Kidney epithelial cell (primary cell): ENCODE data around the gene NUP210. TPM values are rescaled to one million over a fixed set of nuclear protein-coding genes. Genes with fewer than 3 reads are reported as not detected.

ENCODE experiments used
- DNase-seq: peaks from one replicate; pipeline ENCODE4 v3.0.0-alpha.2; 2010; ENCODE audit warnings: low read depth
- H3K27me3 ChIP-seq: 2 replicates; pipeline ENCODE4 v1.6.0; 2011; ENCODE audit warnings: low read length; ENCODE audit not compliant: control insufficient read depth, insufficient read depth
- H3K36me3 ChIP-seq: 2 replicates; pipeline ENCODE4 v1.5.1; 2011; ENCODE audit warnings: low read length; ENCODE audit not compliant: control insufficient read depth, insufficient read depth
- H3K4me3 ChIP-seq: 2 replicates; pipeline ENCODE4 v1.5.1; 2011; ENCODE audit warnings: low read depth, mild to moderate bottlenecking, control low read depth, low read length
- total RNA-seq: library from RNA; depleted of rRNA; stranded (reverse); fragments of >200 nt; gene quantifications from 2 replicates; pipeline ENCODE4 v1.2.3, GENCODE V29; 2015
- TF ChIP-seq, protein P1 (sequence below): IDR thresholded peaks from 2 replicates; pipeline ENCODE4 v1.5.1; 2011; ENCODE audit warnings: mild to moderate bottlenecking, moderate library complexity, low read length, control low read depth, inconsistent platforms; ENCODE audit not compliant: insufficient read depth, poor library complexity, severe bottlenecking

NUP210 gene
- total RNA-seq, 1 donor from 2014 or later = 36.2 TPM

DNA sequence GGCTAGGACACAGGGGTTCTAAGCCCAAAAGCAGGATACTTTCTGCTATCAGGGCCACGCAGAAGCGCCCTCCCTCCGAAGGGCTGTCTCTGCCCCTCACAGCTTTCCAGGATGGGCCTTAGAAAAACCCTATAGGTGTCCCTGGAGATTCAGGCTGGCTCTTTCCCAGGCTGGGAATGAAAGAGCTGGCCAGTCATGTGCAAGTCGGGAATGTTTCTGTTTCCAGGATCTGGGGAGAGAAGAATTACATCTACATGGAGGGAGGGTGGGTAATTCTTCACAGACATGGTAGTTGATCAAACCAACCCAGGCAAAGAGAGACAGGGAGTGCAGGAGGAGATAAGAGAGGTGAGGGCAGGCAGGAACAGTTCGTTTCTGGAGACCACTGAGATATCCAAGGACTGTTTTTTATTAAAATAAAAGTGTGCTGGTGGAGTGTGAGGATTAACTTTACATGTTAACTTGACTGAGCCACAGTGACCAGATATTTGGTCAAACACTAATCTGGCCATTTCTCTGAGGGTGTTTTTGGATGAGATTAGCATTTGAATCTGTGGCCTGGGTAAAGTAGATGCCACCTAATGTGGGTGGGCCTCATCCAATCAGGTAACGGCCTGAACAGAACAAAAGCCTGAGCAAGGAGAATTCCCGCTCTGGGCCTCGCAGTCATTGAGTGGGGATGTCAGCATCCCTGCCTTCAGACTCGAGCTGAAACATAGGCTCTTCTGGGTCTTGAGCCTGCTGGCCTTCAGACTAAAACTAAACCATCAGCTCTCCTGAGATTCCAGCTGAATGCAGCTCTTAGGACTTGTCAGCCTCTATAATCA is 15.3 kb downstream of the NUP210 start:
- no peak overlapping the region for H3K4me3 ChIP-seq
- DNase-seq = no peak
- H3K36me3 ChIP-seq = no peaks in the 10 kb centered on the region
- TF ChIP-seq, protein P1, sequence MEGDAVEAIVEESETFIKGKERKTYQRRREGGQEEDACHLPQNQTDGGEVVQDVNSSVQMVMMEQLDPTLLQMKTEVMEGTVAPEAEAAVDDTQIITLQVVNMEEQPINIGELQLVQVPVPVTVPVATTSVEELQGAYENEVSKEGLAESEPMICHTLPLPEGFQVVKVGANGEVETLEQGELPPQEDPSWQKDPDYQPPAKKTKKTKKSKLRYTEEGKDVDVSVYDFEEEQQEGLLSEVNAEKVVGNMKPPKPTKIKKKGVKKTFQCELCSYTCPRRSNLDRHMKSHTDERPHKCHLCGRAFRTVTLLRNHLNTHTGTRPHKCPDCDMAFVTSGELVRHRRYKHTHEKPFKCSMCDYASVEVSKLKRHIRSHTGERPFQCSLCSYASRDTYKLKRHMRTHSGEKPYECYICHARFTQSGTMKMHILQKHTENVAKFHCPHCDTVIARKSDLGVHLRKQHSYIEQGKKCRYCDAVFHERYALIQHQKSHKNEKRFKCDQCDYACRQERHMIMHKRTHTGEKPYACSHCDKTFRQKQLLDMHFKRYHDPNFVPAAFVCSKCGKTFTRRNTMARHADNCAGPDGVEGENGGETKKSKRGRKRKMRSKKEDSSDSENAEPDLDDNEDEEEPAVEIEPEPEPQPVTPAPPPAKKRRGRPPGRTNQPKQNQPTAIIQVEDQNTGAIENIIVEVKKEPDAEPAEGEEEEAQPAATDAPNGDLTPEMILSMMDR = no peak
- no peaks in the 10 kb centered on the region for H3K27me3 ChIP-seq

DNA sequence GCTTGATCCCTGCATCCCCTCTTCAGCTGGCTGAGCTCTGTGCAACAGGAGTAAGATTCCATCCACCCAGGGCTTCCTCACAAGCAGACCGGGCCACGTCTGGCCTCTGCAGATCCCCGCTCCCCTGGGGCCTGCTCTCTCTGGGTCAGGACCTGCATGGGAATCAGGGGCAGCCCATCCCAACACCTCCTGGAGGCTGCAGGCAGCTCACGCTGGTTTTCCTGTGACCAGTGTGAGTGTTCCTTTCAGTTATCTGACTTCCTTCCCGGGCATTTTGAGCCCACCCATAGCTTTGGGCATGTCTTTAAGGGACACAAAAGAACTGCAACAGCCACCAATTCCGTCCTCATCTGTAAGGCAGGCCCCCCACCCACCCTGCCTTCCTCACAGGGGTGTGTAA is 16.3 kb downstream of the NUP210 start:
- no peak for DNase-seq
- H3K36me3 ChIP-seq = no peaks in the 10 kb centered on the region
- no peaks in the 10 kb centered on the region for H3K27me3 ChIP-seq
- TF ChIP-seq, protein P1 = no peak
- H3K4me3 ChIP-seq = no peak overlapping the region

DNA sequence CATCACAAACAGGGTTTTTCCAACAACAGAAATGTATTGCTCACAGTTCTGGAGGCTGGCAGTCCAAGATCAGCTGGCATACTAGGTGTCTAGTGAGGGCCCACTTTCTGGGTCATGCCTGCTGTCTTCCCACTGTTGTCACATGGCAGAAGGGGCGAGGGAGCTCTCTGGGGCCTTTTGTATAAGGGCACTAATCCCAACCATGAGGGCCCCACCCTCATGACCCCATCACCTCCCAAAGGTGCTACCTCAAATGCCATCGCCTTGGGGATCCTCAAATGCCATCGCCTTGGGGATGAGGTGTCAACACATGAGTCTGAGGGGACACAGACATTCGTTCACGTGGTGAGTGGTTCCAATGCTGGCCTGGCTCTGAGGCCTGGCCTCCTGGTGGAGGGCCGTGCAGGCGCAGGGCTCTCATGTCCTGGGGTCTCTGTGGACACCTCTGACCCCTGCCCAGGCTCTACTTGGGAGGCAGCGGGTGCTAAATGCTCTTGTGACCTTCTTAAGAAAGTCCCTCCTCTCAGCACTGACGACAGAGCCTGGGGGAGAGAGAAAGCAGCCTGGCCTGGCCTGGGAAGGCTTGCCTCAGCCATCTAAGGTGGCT is 16.8 kb downstream of the NUP210 start:
- TF ChIP-seq, protein P1 = no peak
- no peak overlapping the region for H3K4me3 ChIP-seq
- H3K36me3 ChIP-seq = no peaks in the 10 kb centered on the region
- no peak for DNase-seq
- no peaks in the 10 kb centered on the region for H3K27me3 ChIP-seq

DNA sequence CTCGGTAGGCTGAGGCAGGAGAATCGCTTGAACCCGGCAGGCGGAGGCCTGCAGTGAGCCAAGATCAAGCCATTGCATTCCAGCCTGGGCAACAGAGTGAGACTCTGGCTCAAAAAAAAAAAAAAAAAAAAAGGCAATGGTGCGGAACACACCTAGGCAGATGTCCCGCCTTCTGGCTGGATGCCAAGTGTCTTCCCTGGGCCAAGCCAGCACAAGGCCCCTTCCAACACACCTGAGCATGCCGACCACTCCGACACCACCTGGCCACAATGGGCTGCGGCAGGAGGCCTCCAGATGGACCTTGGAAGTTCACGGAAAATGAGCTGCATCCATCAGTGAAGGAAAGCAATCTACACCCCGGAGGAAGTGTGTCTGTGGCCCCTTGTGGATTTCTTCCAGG is 19.0 kb downstream of the NUP210 start:
- TF ChIP-seq, protein P1 = no peak
- DNase-seq = no peak
- Histone ChIP-seq H3K27me3 (no peaks in the 10 kb centered on the region), H3K4me3 (no peak overlapping the region), H3K36me3 (no peaks in the 10 kb centered on the region)

DNA sequence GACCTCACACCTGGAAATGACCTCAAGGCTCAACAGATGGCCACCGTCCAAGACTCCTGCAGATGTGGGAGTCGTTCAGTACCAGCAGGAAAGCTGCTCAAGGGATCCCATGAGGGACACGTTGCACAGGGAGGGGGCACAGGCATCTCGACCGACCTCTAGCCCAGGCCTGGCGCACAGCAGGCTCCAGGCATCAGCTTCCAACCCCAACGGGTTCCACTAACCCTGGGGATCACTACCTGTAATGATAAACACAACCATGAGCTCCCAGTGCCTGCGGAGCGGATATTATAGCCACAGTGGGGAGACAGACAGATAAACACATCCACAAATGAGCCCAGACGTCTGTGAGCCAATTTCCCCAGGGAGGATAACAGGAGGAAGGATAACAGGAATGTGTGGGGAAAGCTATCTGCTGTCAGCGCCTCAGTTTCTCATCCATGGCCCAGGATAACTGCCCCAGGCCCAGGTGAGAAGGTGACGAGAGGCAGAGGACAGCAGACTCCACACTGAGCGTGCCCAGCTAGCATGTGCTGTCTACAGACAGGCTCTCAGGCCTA is 19.9 kb downstream of the NUP210 start:
- H3K36me3 ChIP-seq = no peaks in the 10 kb centered on the region
- no peaks in the 10 kb centered on the region for H3K27me3 ChIP-seq
- no peak for DNase-seq
- H3K4me3 ChIP-seq = no peak overlapping the region
- TF ChIP-seq, protein P1 = no peak
